Measurements from ENCODE around the gene TFDP1.
"Not testable (repeated sequence)": the region's sequence is repeated elsewhere in the genome, so short reads cannot be mapped to it uniquely, and the experiment has no call there.

TFDP1 gene

DNA sequence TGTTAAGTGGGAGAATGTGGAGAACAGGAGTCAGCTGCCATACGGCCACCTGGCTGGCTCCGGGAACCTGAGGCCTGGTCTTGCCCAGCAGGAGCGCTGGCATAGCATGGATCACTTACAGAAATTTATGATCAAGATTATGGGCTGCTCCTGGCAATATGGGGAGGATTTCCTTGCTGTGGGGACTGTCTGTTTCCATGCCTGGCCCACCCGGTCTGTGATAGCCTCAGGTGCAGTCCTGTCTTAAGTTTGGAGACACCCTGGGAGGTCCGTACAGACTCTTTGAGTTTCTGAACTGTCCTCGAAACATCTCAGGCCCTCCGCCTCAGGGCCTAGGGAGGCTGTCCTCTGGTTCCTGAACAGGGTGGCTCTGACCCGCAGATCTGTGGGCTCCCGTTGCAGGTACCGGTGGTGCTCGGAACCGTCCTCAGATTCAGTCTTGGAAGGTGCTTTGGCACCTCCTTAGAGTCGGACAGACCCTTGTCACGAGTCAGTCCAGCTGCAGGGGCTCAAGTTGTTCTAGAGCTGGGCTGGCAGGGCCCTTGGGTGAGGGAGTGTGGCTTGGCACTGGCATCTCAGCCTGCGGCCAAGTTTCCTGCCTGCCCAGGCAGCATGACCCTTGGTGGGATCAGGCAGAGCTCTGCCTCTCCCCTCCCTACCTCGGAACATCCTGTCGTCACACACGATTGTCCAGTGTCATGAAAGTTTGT is 4.9 kb downstream of the TFDP1 start:
- TF ChIP-seq, protein P1, sequence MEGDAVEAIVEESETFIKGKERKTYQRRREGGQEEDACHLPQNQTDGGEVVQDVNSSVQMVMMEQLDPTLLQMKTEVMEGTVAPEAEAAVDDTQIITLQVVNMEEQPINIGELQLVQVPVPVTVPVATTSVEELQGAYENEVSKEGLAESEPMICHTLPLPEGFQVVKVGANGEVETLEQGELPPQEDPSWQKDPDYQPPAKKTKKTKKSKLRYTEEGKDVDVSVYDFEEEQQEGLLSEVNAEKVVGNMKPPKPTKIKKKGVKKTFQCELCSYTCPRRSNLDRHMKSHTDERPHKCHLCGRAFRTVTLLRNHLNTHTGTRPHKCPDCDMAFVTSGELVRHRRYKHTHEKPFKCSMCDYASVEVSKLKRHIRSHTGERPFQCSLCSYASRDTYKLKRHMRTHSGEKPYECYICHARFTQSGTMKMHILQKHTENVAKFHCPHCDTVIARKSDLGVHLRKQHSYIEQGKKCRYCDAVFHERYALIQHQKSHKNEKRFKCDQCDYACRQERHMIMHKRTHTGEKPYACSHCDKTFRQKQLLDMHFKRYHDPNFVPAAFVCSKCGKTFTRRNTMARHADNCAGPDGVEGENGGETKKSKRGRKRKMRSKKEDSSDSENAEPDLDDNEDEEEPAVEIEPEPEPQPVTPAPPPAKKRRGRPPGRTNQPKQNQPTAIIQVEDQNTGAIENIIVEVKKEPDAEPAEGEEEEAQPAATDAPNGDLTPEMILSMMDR (conservative IDR thresholded peaks at IDR 0.05; ENCODE audit: control insufficient read depth, insufficient read depth, low read depth, low read length): no peak
- H3K4me3 ChIP-seq (ENCODE audit: control insufficient read depth, low read depth, low read length): no peak overlapping the region
- no peak for DNase-seq (ENCODE audit: low read depth)

DNA sequence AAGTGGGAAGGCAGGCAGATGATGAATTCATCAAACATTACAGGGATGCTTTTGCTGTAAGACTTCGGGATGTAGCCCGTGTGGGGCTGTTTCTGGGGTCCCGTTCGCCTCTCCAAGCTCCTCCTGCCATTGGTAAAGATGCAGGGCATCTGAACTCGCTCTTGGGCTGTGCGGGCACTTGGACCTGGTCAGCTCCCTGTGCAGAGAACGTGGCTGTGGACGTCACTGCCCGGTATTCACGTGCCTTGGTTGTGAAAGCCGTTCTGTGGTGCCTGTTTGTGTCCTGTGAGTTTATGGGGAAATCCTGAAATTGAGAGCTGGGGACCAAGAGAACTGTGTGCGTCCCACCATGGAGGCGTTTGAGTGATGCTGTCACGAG is 5.4 kb downstream of the TFDP1 start:
- DNase-seq (ENCODE audit: low read depth): no peak
- H3K4me3 ChIP-seq (ENCODE audit: control insufficient read depth, low read depth, low read length): no peak overlapping the region
- TF ChIP-seq, protein P1 (conservative IDR thresholded peaks at IDR 0.05; ENCODE audit: control insufficient read depth, insufficient read depth, low read depth, low read length): no peak

DNA sequence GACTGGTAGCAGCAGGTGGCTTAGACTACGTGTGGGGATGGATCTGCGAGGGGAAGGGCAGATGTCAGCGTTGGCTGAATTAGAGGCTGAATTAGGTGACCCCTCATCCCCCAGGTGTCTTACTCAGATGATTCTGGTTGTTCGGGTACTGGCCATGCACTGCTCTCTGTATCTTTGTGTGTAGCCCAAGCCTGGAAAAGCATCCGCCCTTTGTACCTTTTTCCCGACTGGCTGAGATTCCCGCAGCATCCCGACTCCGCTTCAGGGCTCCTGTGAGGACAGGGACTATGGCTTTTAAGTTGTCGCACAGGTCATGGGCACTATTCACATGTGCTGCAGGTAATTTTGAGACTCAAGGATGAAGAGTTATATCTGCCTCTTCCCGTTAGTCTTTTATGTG is 7.2 kb downstream of the TFDP1 start:
- no peak for DNase-seq (ENCODE audit: low read depth)
- TF ChIP-seq, protein P1 (conservative IDR thresholded peaks at IDR 0.05; ENCODE audit: control insufficient read depth, insufficient read depth, low read depth, low read length): no peak

DNA sequence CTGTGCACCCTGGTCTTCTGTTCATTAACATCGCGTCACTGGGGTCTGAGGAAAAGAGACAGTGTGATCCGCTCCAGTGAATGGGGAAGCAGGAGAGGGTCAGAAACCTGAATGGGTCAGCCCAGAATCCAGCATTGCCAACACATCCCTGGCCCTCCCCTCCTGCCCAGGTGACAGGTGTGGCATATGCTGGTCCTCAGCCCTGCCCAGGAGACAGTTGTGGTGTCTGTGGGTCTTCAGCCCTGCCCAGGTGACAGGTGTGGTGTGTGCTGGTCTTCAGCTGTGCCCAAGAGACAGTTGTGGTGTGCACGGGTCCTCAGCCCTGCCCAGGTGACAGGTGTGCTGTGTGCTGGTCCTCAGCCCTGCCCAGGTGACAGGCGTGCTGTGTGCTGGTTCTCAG is 8.0 kb downstream of the TFDP1 start:
- TF ChIP-seq, protein P1 (conservative IDR thresholded peaks at IDR 0.05; ENCODE audit: control insufficient read depth, insufficient read depth, low read depth, low read length): no peak
- no peak for DNase-seq (ENCODE audit: low read depth)
- H3K4me3 ChIP-seq (ENCODE audit: control insufficient read depth, low read depth, low read length): no peak overlapping the region

More for the DNA sequence above, 7.2 kb downstream of the TFDP1 start:
- H3K4me3 ChIP-seq (ENCODE audit: control insufficient read depth, low read depth, low read length): no peak overlapping the region

DNA sequence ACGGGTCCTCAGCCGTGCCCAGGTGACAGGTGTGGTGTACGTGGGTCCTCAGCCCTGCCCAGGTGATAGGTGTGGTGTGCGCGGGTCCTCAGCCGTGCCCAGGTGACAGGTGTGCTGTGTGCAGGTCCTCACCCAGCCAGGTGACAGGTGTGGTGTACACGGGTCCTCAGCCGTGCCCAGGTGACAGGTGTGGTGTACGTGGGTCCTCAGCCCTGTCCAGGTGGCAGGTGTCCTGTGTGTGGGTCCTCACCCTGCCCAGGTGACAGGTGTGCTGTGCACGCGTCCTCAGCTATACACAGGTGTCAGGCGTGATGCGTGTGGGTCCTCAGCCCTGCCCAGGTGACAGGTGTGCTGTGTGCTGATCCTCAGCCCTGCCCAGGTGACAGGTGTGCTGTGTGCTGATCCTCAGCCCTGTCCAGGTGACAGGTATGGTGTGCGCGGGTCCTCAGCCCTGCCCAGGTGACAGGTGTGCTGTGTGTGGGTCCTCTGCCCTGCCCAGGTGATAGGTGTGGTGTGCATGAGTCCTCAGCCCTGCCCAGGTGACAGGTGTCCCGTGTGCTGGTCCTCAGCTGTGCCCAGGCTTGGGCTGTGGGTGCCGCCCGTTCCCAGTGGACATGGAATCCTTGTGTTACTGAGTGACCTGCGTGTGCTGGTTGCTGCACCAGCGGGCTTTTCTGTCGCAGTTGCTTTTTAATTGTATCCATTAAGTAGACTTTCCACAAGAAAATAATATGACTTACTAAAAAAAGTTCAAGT is 9.7 kb downstream of the TFDP1 start:
- not testable (repeated sequence) for H3K4me3 ChIP-seq (ENCODE audit: control insufficient read depth, low read depth, low read length); DNase-seq (ENCODE audit: low read depth)

DNA sequence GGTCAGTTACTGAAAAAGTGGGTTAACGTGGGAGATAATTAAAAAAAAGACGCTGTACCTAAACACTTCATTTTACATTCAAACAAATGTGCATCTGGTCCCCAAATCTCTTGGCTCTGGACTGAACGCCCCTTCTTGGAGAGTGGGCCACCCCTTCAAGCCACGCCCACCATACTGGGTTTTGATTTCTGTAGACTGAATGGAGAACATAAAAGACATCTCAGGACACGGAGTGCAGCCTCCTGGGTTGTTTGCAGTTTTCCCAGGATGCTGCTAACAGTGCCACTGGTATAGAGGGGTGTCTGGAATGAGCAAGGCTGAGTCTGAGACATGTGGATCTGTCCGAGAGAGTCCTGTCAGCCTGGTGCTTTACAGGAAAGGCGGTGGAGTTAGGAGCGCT is 10.6 kb downstream of the TFDP1 start:
- no peak for DNase-seq (ENCODE audit: low read depth)
- TF ChIP-seq, protein P1 (conservative IDR thresholded peaks at IDR 0.05; ENCODE audit: control insufficient read depth, insufficient read depth, low read depth, low read length): no peak
- H3K4me3 ChIP-seq (ENCODE audit: control insufficient read depth, low read depth, low read length): no peak overlapping the region

Data from fibroblast of mammary gland (primary cell).